HCT116 (cell line): ENCODE data around the gene DLX3. TPM values are rescaled to one million over a fixed set of nuclear protein-coding genes. Genes with fewer than 3 reads are reported as not detected.
A peak's percentile ranks its signal among the peaks of the same experiment; 100 is the strongest.

Source experiments
- ATAC-seq: fragments of 200-7000 bp; cut with Tn5 transposase; 2 replicates; pipeline ENCODE4 v1.9.1; 2020; ENCODE audit warnings: mild to moderate bottlenecking, moderate library complexity
- BruUV-seq: library from RNA; stranded (reverse); fragments of 400-500 nt; replicated peaks from 2 replicates; lab custom pipeline; 2021; lab: Mats Ljungman, UMichigan
- CTCF ChIA-PET: fragments of 300-600 bp; sonication (Branson Sonifier 250); formaldehyde crosslinking; loops from one replicate; lab custom pipeline; 2021; ENCODE audit warnings: antibody characterized with exemption; lab: Charles Lee
- POLR2A ChIA-PET: fragments of 300-600, 350-600 bp; sonication (Branson Sonifier 250); formaldehyde crosslinking; loops from one replicate; lab custom pipeline; 2021; ENCODE audit warnings: antibody characterized with exemption; lab: Charles Lee
- RAD21 ChIA-PET, 2 experiments: fragments of 300-600 bp; sonication (Branson Sonifier 250); formaldehyde crosslinking; loops; one replicate each; lab custom pipeline; 2023; ENCODE audit warnings: low total read pairs in 2 of 2; ENCODE audit not compliant: uncharacterized antibody in 2 of 2, unreplicated experiment in 2 of 2, low non-redundant PET in 1 of 2; lab: Charles Lee
- DNase-seq: peaks from one replicate; pipeline ENCODE4 v3.0.0-alpha.2; 2010; ENCODE audit warnings: low read depth, low spot score
- H2AFZ ChIP-seq: fragments of 200-600 bp; shearing (Covaris generic), sonication (generic); 2 replicates; pipeline ENCODE4 v1.6.1; 2017; ENCODE audit warnings: low read depth, mixed run types, mixed read lengths, antibody characterized with exemption, low read length; ENCODE audit not compliant: poor library complexity, severe bottlenecking
- H3K27ac ChIP-seq: 2 replicates; pipeline ENCODE4 v1.5.1; 2012; ENCODE audit warnings: low read depth, low read length
- H3K27me3 ChIP-seq: fragments of 200-600 bp; sonication (generic); 2 replicates; pipeline ENCODE4 v1.6.1; 2016; ENCODE audit warnings: mixed run types, low read length, mixed read lengths; ENCODE audit not compliant: insufficient read depth
- H3K36me3 ChIP-seq, 2 experiments: fragments of 200-500 bp in 1 of 2; fragments of 200-600 bp in 1 of 2; sonication (Bioruptor generic) in 1 of 2; sonication (generic) in 1 of 2; 2 replicates each; pipeline versions ENCODE4 v1.5.1 to v1.6.1; 2014 to 2016; ENCODE audit warnings: low read length in 2 of 2, inconsistent platforms in 1 of 2, mixed read lengths in 1 of 2, mixed run types in 1 of 2; ENCODE audit not compliant: insufficient read depth in 2 of 2, control insufficient read depth in 1 of 2
- H3K4me1 ChIP-seq, 2 experiments: fragments of 200-600 bp in 1 of 2; sonication (generic) in 1 of 2; 2 replicates each; pipeline versions ENCODE4 v1.5.1 to v1.6.1; 2012 to 2017; ENCODE audit warnings: low read length in 2 of 2, inconsistent platforms in 1 of 2, mild to moderate bottlenecking in 1 of 2, mixed read lengths in 1 of 2, mixed run types in 1 of 2, moderate library complexity in 1 of 2; ENCODE audit not compliant: insufficient read depth in 2 of 2, control insufficient read depth in 1 of 2
- H3K4me2 ChIP-seq: fragments of 200-600 bp; sonication (generic); 2 replicates; pipeline ENCODE4 v1.6.1; 2017; ENCODE audit warnings: mixed run types, low read length, mixed read lengths
- H3K4me3 ChIP-seq, 2 experiments: fragments of 200-600 bp in 1 of 2; sonication (generic) in 1 of 2; replicated peaks in 1 of 2; 2 replicates each; pipeline ENCODE4 v1.5.1; 2011 to 2016; ENCODE audit warnings: low read length in 2 of 2, control low read depth in 1 of 2, low read depth in 1 of 2, mild to moderate bottlenecking in 1 of 2, mixed read lengths in 1 of 2, mixed run types in 1 of 2
- H3K79me2 ChIP-seq: fragments of 200-600 bp; sonication (generic); 2 replicates; pipeline ENCODE4 v1.6.1; 2017; ENCODE audit warnings: mild to moderate bottlenecking, mixed run types, low read length, moderate library complexity, mixed read lengths; ENCODE audit not compliant: insufficient read depth
- H3K9ac ChIP-seq: fragments of 200-600 bp; sonication (generic); 2 replicates; pipeline ENCODE4 v1.6.1; 2016; ENCODE audit warnings: low read length, mixed read lengths
- H3K9me2 ChIP-seq: fragments of 200-600 bp; sonication (generic), shearing (Covaris generic); 2 replicates; pipeline ENCODE4 v1.6.1; 2017; ENCODE audit warnings: mixed run types, mild to moderate bottlenecking, moderate library complexity; ENCODE audit not compliant: insufficient read depth
- H3K9me3 ChIP-seq, 2 experiments: fragments of 200-500 bp in 1 of 2; fragments of 200-600 bp in 1 of 2; sonication (Bioruptor generic) in 1 of 2; sonication (generic) in 1 of 2; 2 replicates each; pipeline ENCODE4 v1.6.1; 2014 to 2017; ENCODE audit warnings: low read length in 2 of 2, mixed read lengths in 2 of 2, inconsistent platforms in 1 of 2, low read depth in 1 of 2, mild to moderate bottlenecking in 1 of 2, mixed run types in 1 of 2, moderate library complexity in 1 of 2; ENCODE audit not compliant: control insufficient read depth in 1 of 2, insufficient read depth in 1 of 2
- H4K20me1 ChIP-seq: fragments of 200-600 bp; sonication (generic), shearing (Covaris generic); 2 replicates; pipeline ENCODE4 v1.6.1; 2017; ENCODE audit warnings: mixed run types, mild to moderate bottlenecking, moderate library complexity; ENCODE audit not compliant: insufficient read depth
- ATF3 ChIP-seq: IDR thresholded peaks from 2 replicates; pipeline ENCODE4 v1.6.1; 2012
- CBX3 ChIP-seq: IDR thresholded peaks from 2 replicates; pipeline ENCODE4 v1.6.1; 2012; ENCODE audit warnings: low read depth
- CEBPB ChIP-seq: IDR thresholded peaks from 2 replicates; pipeline ENCODE4 v1.6.1; 2012; ENCODE audit warnings: low read depth
- EGR1 ChIP-seq: IDR thresholded peaks from 2 replicates; pipeline ENCODE4 v1.6.1; 2012; ENCODE audit warnings: low read depth
- EZH2 ChIP-seq: fragments of 200-600 bp; sonication (generic); IDR thresholded peaks from 2 replicates; pipeline ENCODE4 v1.6.1; 2017; ENCODE audit warnings: antibody characterized with exemption, mixed run types
- FOSL1 ChIP-seq: IDR thresholded peaks from 2 replicates; pipeline ENCODE4 v1.6.1; 2012; ENCODE audit warnings: low read depth
- JUND ChIP-seq: IDR thresholded peaks from 2 replicates; pipeline ENCODE4 v1.6.1; 2012
- MAX ChIP-seq: IDR thresholded peaks from 2 replicates; pipeline ENCODE4 v1.6.1; 2012
- POLR2A ChIP-seq: IDR thresholded peaks from 2 replicates; pipeline ENCODE4 v1.7.0; 2011; ENCODE audit warnings: borderline replicate concordance; ENCODE audit not compliant: insufficient read depth, insufficient read length; ENCODE audit errors: extremely low read depth
- RAD21 ChIP-seq: IDR thresholded peaks from 2 replicates; pipeline ENCODE4 v1.6.1; 2012; ENCODE audit warnings: low read depth, mild to moderate bottlenecking
- SIN3A ChIP-seq: IDR thresholded peaks from 2 replicates; pipeline ENCODE4 v1.6.1; 2012; ENCODE audit warnings: low read depth
- SP1 ChIP-seq: IDR thresholded peaks from 2 replicates; pipeline ENCODE4 v1.6.1; 2012; ENCODE audit warnings: low read depth
- SRF ChIP-seq: IDR thresholded peaks from 2 replicates; pipeline ENCODE4 v1.6.1; 2012; ENCODE audit warnings: low read depth
- YY1 ChIP-seq: IDR thresholded peaks from 2 replicates; pipeline ENCODE4 v1.6.1; 2011; ENCODE audit warnings: low read length, low read depth, moderate library complexity, mild to moderate bottlenecking; ENCODE audit not compliant: insufficient replicate concordance; ENCODE audit errors: extremely low read depth
- ZFX ChIP-seq: fragments of 450-650 bp; IDR thresholded peaks from 2 replicates; pipeline ENCODE4 v1.6.1; 2017
- intact Hi-C: fragments of 100-400 bp; cut with micrococcal nuclease; formaldehyde crosslinking; loops from 2 replicates; pipeline ENCODE4 v1.10.0; 2022
- total RNA-seq: library from RNA; stranded (reverse); gene quantifications from one replicate; pipeline ENCODE4 v1.2.1, GENCODE V29; 2021; ENCODE audit not compliant: unreplicated experiment

DLX3 gene
- total RNA-seq, 1 experiment from 2014 or later: not detected

- ATAC-seq: no peak
- TF ChIP-seq SRF (no peak), ATF3 (no peak), SP1 (no peak), MAX (no peak), POLR2A (no peak), CEBPB (no peak), ZFX (no peak), EGR1 (no peak), SIN3A (no peak), CBX3 (no peak), FOSL1 (no peak), RAD21 (no peak), YY1 (no peak), JUND (no peak), EZH2 (no peak)
- TF ChIP-seq, all 23 proteins: peak for 0
Measured at GRCh38 chr17:50036455-50037261, 41.6 kb upstream of the DLX3 start.

More at GRCh38 chr17:50036455-50037261, 41.6 kb upstream of the DLX3 start:
- Histone ChIP-seq H3K9me3 (no peaks in the 10 kb centered on the region), H3K27ac (no peak overlapping the region), H4K20me1 (no peaks in the 10 kb centered on the region), H3K4me1 (peaks cover 21 to 44% of the 10 kb centered on the region in 2 experiments), H3K9me2 (no peaks in the 10 kb centered on the region), H3K36me3 (no peaks in the 10 kb centered on the region), H3K79me2 (no peaks in the 10 kb centered on the region), H2AFZ (no peak overlapping the region), H3K9ac (no peak overlapping the region), H3K4me3 (no peak overlapping the region), H3K27me3 (no peaks in the 10 kb centered on the region), H3K4me2 (0 out of 2 replicates have a peak overlapping the region, but pooled peaks have one; percentile 45)
- POLR2A ChIA-PET: interaction anchor here (0.7 to 3.0 kb wide), 3 partner anchors 18 to 24 kb away, joined by 3 to 16 read pairs (median 16); partner anchors contain the start of gene ITGA3
- intact Hi-C loops: no loop called here
- DNase-seq: no peak
- CTCF ChIA-PET: interaction anchor here (1.1 to 2.0 kb wide), 4 partner anchors 10 to 58 kb away, joined by 3 to 10 read pairs (median 4); no protein-coding TSS in a partner anchor
- BruUV-seq: no TSS peak
- RAD21 ChIA-PET: interaction anchor here in 1 of 2 experiments (1.0 kb wide), 1 partner anchor 26 kb away, joined by 3 read pairs; no protein-coding TSS in a partner anchor
